ENCODE measurements around the gene BMF.

BMF gene

DNA sequence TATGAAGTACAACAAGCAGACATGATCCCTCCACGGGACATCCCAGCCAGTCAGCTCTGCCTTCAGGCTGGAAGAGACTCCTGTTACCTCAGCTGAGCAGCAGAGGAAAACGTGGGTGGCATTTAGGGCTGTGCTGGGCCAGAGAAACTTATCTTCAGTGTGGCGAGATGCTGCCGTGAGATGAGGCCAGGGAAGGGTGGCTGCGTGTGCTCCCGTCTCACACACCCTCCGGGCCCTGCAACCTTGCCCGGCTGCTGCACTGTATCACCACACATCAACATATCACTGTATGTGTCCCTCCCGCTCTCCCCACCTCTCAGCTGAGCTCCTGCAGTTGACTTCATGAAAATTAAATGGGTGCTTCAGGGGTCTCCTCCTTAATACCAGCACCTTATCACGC, 23.4 kb downstream of the BMF start:
- H3K79me2 ChIP-seq (ENCODE audit: control insufficient read depth, low read length): no peaks in the 10 kb centered on the region
- no peak overlapping the region for H3K27ac ChIP-seq (ENCODE audit: low read depth, low read length)
- no peaks in the 10 kb centered on the region for H3K9me3 ChIP-seq (ENCODE audit: control insufficient read depth, insufficient read depth, low read length)
- H3K4me2 ChIP-seq (ENCODE audit: low read length): no peak overlapping the region
- H3F3A ChIP-seq (ENCODE audit: control insufficient read depth, insufficient read depth): peaks cover 17% of the 10 kb centered on the region
- no peaks in the 10 kb centered on the region for H4K20me1 ChIP-seq (ENCODE audit: control insufficient read depth, insufficient read depth, low read depth, low read length)
- peaks cover 10% of the 10 kb centered on the region for H3K36me3 ChIP-seq (ENCODE audit: control insufficient read depth, low read length)
- no peaks in the 10 kb centered on the region for H3K27me3 ChIP-seq (ENCODE audit: control insufficient read depth, low read length)
- H3K4me3 ChIP-seq (ENCODE audit: low read length): no peak overlapping the region
- no peaks in the 10 kb centered on the region for H3K9me2 ChIP-seq (replicated peaks; ENCODE audit: control insufficient read depth, low read length)
- peaks cover 82% of the 10 kb centered on the region for H3K4me1 ChIP-seq (ENCODE audit: control insufficient read depth, low read length)
- no peak for TF ChIP-seq EZH2phosphoT487 (IDR thresholded peaks at IDR 0.05; ENCODE audit: borderline replicate concordance, low read length)
- TF ChIP-seq, protein P1, sequence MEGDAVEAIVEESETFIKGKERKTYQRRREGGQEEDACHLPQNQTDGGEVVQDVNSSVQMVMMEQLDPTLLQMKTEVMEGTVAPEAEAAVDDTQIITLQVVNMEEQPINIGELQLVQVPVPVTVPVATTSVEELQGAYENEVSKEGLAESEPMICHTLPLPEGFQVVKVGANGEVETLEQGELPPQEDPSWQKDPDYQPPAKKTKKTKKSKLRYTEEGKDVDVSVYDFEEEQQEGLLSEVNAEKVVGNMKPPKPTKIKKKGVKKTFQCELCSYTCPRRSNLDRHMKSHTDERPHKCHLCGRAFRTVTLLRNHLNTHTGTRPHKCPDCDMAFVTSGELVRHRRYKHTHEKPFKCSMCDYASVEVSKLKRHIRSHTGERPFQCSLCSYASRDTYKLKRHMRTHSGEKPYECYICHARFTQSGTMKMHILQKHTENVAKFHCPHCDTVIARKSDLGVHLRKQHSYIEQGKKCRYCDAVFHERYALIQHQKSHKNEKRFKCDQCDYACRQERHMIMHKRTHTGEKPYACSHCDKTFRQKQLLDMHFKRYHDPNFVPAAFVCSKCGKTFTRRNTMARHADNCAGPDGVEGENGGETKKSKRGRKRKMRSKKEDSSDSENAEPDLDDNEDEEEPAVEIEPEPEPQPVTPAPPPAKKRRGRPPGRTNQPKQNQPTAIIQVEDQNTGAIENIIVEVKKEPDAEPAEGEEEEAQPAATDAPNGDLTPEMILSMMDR (IDR thresholded peaks at IDR 0.05; ENCODE audit: low read depth, low read length, poor library complexity, severe bottlenecking): no peak

DNA sequence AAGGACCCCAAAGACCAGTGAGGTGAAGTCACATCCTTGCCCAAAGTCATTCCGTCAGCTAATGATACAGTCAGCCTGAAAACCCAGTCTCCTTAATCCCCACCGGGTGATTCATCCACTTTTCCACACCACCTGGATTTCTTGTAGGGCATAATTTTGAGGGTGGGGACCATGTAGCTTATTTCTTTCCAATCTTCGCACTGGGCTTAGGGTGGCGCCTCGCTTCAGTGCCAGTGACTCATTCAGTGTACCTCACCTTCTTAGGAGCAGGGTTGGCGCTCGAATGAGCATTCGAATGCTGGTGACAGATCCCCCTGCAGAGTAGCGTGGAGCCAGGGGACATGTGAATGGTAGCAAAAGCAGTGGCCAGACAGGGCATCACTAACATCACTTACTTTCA, 24.0 kb downstream of the BMF start:
- H3K4me1 ChIP-seq (ENCODE audit: control insufficient read depth, low read length): peaks cover 80% of the 10 kb centered on the region
- H3K9me2 ChIP-seq (replicated peaks; ENCODE audit: control insufficient read depth, low read length): no peaks in the 10 kb centered on the region
- TF ChIP-seq, protein P1 (IDR thresholded peaks at IDR 0.05; ENCODE audit: low read depth, low read length, poor library complexity, severe bottlenecking): no peak
- no peak for TF ChIP-seq EZH2phosphoT487 (IDR thresholded peaks at IDR 0.05; ENCODE audit: borderline replicate concordance, low read length)
- no peak overlapping the region for H3K27ac ChIP-seq (ENCODE audit: low read depth, low read length)
- H3K36me3 ChIP-seq (ENCODE audit: control insufficient read depth, low read length): peaks cover 4% of the 10 kb centered on the region
- H3K9me3 ChIP-seq (ENCODE audit: control insufficient read depth, insufficient read depth, low read length): no peaks in the 10 kb centered on the region
- no peak overlapping the region for H3K4me3 ChIP-seq (ENCODE audit: low read length)
- peaks cover 15% of the 10 kb centered on the region for H3F3A ChIP-seq (ENCODE audit: control insufficient read depth, insufficient read depth)
- H4K20me1 ChIP-seq (ENCODE audit: control insufficient read depth, insufficient read depth, low read depth, low read length): no peaks in the 10 kb centered on the region
- no peaks in the 10 kb centered on the region for H3K79me2 ChIP-seq (ENCODE audit: control insufficient read depth, low read length)
- no peaks in the 10 kb centered on the region for H3K27me3 ChIP-seq (ENCODE audit: control insufficient read depth, low read length)
- H3K4me2 ChIP-seq (ENCODE audit: low read length): no peak overlapping the region

DNA sequence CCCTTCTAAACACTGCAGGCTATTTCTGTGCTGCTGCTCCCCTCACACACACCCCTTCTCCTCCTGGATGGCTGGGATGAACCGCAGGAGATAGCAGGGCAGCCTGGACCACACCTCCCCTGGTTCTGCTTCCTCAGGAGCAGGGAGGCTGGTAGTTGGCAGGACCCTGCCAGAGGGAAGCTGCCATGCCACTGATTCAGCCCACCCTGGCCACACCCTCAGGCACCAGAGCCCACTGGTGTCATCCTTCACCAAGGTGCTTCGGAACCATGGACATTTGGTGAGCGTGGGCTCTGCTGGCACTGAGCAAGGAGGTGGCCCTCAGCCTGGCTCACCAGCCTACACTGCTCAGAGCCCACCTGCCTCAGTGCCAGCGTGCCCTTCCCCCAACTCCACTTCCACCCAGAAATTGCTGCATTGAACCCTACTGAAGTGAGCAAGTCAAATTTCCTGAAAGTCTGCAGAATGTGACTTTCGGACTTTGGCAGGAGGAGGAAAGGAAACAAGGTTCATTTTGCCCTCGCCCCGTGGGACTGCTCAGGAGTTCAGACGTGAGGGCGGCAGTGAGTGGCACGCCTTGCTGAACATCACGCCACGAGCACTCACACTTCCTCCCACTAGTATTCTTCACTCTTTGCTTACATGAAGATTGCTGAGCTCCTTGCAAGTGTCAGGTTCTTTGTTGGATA, 26.3 kb downstream of the BMF start:
- H3K36me3 ChIP-seq (ENCODE audit: control insufficient read depth, low read length): no peaks in the 10 kb centered on the region
- TF ChIP-seq, protein P1 (IDR thresholded peaks at IDR 0.05; ENCODE audit: low read depth, low read length, poor library complexity, severe bottlenecking): no peak
- no peak for TF ChIP-seq EZH2phosphoT487 (IDR thresholded peaks at IDR 0.05; ENCODE audit: borderline replicate concordance, low read length)
- peaks cover 24% of the 10 kb centered on the region for H3F3A ChIP-seq (ENCODE audit: control insufficient read depth, insufficient read depth)
- H3K4me3 ChIP-seq (ENCODE audit: low read length): peak overlapping the region; percentile 64
- H3K79me2 ChIP-seq (ENCODE audit: control insufficient read depth, low read length): no peaks in the 10 kb centered on the region
- peaks cover 58% of the 10 kb centered on the region for H3K4me1 ChIP-seq (ENCODE audit: control insufficient read depth, low read length)
- H3K9me2 ChIP-seq (replicated peaks; ENCODE audit: control insufficient read depth, low read length): no peaks in the 10 kb centered on the region
- H3K27ac ChIP-seq (ENCODE audit: low read depth, low read length): peak overlapping the region; percentile 79
- H4K20me1 ChIP-seq (ENCODE audit: control insufficient read depth, insufficient read depth, low read depth, low read length): no peaks in the 10 kb centered on the region
- no peaks in the 10 kb centered on the region for H3K9me3 ChIP-seq (ENCODE audit: control insufficient read depth, insufficient read depth, low read length)
- peak overlapping the region; percentile 83 for H3K4me2 ChIP-seq (ENCODE audit: low read length)
- no peaks in the 10 kb centered on the region for H3K27me3 ChIP-seq (ENCODE audit: control insufficient read depth, low read length)

Data from DOHH2 (cell line).